Fibroblast of skin of left biceps (primary cell): ENCODE measurements around the gene ZNF708.
A peak's percentile ranks its signal among the peaks of the same experiment; 100 is the strongest.
"Not testable (repeated sequence)": the region's sequence is repeated elsewhere in the genome, so short reads cannot be mapped to it uniquely, and the experiment has no call there.

Experiments used
- DNase-seq, 2 experiments: peaks; one replicate each; pipeline ENCODE4 v3.0.0-alpha.2; 2013; ENCODE audit warnings: low read depth in 2 of 2

The ZNF708 gene

GRCh38 chr19:21328885-21329605 is at the start of gene ZNF708:
TSS of gene ZNF708 (minus strand) at chr19:21329410. CDS start at chr19:21329212, 198 bp downstream.
- peak; percentile 66 to 68 for DNase-seq

DNA sequence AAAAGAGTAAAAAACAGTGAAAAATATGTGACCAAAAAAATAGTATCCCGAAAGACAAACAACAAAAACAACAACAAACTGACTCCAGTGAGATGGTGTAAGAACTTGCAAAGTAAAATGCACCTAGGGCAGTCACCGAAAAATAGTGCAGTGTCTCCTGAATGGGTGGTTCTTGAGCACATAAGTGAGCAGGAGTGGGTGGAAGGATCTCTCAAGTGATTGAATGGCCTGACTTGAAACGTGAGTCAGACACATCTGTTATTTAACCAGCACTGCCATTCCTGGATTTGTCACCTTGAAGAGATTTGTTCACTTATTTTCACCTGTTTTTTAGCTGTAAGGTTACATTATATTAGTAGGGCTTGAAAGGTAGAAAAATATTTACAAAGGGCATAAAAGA is 33.1 kb upstream of the ZNF708 start:
- no peak for DNase-seq

DNA sequence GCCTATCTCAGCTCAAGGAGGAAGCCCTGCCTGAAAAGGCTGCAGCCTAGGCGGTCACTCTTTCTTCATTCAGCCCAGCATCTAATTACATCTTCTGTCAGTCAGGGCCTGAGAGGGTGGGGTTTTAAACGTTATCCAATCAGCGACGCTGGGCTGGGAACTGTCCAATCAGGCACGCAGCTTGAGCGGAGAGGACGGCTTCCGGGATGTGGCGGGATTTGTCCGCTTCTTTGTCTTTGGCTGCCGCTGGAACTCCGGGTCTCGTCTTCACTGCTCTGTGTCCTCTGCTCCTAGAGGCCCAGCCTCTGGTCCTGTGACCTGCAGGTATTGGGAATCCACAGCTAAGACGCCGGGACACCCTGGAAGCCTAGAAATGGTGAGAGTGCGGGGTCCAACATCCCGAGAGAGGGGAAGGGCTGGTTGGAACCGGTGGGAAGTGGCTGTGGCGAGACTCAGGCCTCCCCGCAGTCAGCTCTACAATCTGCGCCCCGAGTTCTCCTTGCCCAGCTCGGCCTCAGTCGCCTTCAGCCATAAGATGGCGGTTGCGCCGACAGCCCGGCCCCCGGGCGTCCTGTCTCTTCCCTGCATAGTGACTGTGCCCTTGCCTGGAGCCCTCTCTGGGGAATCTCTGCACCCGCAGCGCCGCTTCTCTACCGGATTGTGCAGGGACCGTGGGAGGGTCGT is 29.7 kb upstream of the ZNF708 start, which contains the start of gene ZNF738:
Gene ZNF738 (plus strand): TSS at position 233 of the 684 bp plus-strand sequence. CDS start 141 bp downstream, at position 374.
- DNase-seq: peak; percentile 82 to 85

DNA sequence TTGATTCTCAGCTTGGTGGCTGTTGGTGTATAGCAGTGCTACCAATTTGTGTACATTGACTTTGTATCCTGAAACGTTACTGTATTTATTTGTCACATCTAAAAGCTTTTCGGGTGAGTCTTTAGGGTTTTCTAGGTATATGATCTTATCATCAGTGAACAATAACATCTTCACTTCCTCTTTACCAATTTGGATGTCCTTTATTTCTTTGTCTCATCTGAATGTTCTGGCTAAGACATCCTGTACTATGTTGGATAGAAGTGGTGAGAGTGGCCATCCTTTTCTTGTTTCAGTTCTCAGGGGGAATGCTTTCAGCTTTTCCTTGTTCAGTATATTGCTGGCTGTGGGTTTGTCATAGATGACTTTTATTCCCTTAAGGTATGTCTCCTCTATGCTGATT is 23.6 kb upstream of the ZNF708 start:
- no peak for DNase-seq

DNA sequence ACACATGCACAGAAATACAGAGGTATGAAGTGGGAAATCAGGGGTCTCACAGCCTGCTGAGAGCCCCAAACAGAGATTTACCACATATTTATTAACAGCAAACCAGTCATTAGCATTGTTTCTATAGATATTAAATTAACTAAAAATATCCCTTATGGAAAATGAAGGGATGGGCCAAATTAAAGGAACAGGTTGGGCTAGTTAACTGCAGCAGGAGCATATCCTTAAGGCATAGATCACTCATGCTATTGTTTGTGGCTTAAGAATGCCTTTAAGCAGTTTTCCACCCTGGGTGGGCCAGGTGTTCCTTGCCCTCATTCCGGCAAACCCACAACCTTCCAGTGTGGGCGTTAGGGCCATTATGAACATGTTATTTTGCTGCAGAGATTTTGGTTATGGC is 15.6 kb upstream of the ZNF708 start:
- not testable (repeated sequence) for DNase-seq

DNA sequence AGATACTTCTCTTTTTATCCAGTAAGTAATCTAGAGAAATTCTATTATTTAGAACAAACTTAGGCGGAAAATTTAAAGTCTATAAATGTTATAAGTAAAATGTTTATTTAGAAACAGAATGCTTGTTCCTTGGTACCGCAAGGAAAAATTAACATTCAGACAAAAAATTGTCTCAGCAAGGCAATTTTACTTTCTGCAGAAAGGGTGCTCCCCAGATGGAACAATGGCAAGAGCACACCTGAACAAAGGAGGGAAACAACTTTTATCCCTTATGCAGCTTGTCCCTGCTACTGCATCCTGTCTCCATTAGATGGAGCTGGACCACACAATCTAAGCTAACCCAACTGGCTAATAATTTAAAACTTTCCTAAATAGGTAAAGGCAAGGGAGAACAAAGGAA is 6.5 kb upstream of the ZNF708 start:
- no peak for DNase-seq

GRCh38 chr19:21328406-21328805 is 804 bp downstream of the ZNF708 start:
- no peak for DNase-seq

DNA sequence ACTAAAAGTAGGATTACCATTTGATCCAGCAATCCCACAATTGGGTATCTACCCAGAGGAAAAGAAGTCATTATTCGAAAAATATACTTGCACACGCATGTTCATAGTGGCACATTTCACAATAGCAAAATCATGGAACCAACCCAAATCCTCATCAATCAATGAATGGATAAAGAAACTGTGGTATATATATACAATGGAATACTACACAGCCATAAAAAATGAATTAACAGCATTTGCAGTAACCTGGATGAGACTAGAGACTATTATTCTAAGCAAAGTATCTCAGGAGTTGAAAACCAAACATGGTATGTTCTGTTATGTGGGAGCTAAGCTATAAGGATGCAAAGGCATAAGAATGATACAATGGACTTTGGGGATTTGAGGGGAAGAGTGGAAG is 3.0 kb downstream of the ZNF708 start:
- DNase-seq: no peak

DNA sequence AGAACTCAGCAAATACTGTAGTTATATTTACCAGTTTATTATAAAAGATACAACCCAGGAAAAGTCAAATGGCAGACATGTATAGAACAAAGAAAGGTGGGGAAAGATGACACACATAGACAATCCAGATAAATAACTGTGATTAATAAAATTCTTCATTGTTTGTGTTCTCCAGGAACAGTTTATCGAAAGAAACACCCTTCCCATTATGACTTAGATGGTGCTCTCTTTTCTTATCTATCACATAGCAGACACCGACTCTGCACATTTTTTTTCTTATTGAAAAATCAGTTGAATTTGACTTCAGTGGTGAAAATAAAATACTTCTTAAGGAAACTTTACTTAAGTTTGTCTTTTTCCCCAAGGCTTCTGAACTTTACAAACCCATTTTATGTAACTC is 6.2 kb downstream of the ZNF708 start:
- DNase-seq: no peak

DNA sequence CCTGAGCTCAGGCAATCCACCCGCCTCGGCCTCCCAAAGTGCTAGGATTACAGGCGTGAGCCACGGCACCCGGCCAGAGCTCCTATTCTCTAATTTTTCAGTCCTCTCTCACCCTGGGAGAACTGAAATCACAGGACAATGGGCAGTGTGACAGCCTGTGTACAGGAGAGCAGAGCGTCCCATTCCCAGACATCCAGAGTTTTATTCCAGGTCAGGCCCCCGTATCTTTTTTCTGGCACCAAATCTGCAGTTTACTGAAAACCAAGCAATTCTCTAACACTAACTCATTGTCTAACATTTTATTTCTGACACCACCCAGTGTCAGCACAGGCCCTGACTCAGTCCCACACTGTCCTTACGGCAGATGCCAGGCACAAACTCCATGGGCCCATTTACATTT is 6.7 kb downstream of the ZNF708 start:
- no peak for DNase-seq

DNA sequence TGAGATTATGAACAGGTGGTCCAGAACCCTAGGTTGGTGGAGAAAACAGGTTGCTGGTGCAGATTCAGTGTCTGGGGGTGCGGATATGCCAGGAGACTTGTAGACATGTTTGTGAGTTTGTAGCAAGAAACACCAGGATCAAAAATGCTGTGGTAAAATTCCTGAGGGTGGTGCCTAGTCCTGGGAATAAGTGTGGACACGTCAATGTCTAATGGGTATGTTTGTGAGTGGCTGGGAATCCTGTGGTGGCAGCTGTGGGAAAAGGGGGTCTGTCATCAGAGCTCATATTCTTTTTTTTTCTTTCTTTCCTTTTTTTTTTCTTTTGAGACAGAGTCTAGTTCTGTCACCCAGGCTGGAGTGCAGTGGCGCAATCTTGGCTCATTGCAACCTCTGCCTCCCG is 7.2 kb downstream of the ZNF708 start:
- DNase-seq: no peak

DNA sequence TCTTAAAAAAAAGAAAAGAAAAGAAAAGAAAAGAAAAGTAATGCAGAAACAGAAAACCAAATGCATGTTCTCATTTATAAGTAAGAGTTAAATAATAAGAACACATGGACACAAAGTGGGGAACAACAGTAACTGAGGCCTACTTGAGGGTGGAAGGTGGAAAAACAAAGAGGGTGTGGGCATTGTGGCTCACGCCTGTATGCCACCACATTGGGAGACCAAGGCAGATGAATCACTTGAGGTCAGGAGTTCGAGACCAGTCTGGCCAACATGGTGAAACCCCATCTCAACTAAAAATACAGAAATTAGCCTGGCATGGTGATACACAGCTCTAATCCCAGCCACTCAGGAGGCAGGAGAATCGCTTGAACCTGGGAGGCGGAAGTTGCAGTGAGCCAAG is 8.1 kb downstream of the ZNF708 start:
- no peak for DNase-seq

DNA sequence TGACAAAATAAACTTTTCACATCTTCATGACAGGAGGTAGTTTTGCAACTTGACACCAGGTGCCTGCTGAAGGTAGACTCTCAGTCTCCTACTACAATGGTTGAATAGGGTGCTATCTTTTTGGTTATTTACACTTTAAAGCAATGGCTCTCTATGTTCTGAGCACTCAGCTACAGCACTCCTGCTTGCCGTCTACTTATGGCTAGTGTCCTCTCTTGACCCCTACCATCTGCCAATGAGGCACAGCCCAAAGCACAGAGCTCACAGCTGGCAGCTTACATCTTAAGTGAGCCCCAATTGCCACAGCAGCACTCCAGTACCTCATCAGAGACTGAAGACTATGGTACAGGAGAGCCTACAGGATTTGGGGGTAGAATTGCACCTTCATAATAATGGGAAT is 11.4 kb downstream of the ZNF708 start:
- no peak for DNase-seq

- DNase-seq: no peak
Observed at GRCh38 chr19:21314676-21315075, 14.5 kb downstream of the ZNF708 start.

GRCh38 chr19:21312807-21313206 is 16.4 kb downstream of the ZNF708 start:
- DNase-seq: not testable (repeated sequence)

- no peak for DNase-seq
Observed at GRCh38 chr19:21308773-21309172, 20.4 kb downstream of the ZNF708 start.

- DNase-seq: not testable (repeated sequence)
Observed at GRCh38 chr19:21306881-21307479, 22.2 kb downstream of the ZNF708 start.

GRCh38 chr19:21293768-21294167 is 35.4 kb downstream of the ZNF708 start:
- not testable (repeated sequence) for DNase-seq

GRCh38 chr19:21269813-21270212 is 59.4 kb downstream of the ZNF708 start:
- DNase-seq: no peak

DNA sequence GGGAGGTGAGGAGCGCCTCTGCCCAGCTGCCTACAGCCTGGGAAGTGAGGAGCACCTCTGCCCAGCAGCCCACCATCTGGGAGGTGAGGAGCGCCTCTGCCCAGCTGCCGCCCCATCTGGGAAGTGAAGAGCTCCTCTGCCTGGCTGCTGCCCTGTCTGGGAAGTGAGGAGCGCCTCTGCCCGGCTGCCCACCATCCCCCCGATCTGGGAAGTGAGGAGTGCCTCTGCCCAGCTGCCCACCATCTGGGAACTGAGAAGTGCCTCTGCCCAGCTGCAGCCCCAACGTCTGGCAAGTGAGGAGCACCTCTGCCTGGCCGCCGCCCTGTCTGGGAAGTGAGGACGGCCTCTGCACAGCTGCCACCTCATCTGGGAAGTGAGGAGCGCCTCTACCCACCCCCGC is 64.3 kb downstream of the ZNF708 start:
- DNase-seq: no peak

GRCh38 chr19:21264416-21264815 is 64.8 kb downstream of the ZNF708 start:
- DNase-seq: no peak

DNA sequence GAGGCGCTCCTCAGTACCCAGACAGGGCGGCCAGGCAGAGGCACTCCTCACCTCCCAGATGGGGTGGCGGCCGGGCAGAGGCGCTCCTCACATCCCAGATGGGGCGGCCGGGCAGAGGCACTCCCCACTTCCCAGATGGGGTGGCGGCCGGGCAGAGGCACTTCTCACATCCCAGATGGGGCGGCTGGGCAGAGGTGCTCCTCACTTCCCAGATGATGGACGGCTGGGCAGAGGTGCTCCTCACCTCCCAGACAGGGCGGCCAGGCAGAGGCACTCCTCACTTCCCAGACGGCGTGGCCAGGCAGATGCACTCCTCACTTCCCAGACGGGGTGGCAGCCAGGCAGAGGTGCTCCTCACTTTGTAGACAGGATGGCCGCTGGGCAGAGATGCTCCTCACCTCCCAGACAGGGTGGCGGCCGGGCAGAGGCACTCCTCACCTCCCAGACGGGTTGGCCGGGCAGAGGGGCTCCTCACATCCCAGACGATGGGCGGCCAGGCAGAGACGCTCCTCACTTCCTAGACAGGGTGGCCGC is 68.3 kb downstream of the ZNF708 start:
- not testable (repeated sequence) for DNase-seq
